Thymus (tissue), 11 donors: ENCODE results near the gene GRAMD1A. TPM values are rescaled to one million over a fixed set of nuclear protein-coding genes. Genes with fewer than 3 reads are reported as not detected.

Source experiments
- DNase-seq, 9 donors: peaks; one replicate each; pipeline ENCODE4 v3.0.0-alpha.2; 2013; ENCODE audit warnings: low spot score in 9 of 9, low read depth in 6 of 9, missing footprints in 1 of 9
- H3K27ac ChIP-seq, 2 donors: one replicate each; pipeline ENCODE4 v1.5.1; 2013; ENCODE audit warnings: control low read depth in 1 of 2, low read depth in 1 of 2, low read length in 1 of 2, mild to moderate bottlenecking in 1 of 2, moderate library complexity in 1 of 2
- H3K27me3 ChIP-seq, 2 donors: one replicate each; pipeline ENCODE4 v1.5.1; 2013; ENCODE audit warnings: low read length in 1 of 2; ENCODE audit not compliant: control insufficient read depth in 2 of 2, insufficient read depth in 1 of 2
- H3K36me3 ChIP-seq, 2 donors: one replicate each; pipeline ENCODE4 v1.5.1; 2013; ENCODE audit warnings: low read length in 1 of 2, mild to moderate bottlenecking in 1 of 2, moderate library complexity in 1 of 2; ENCODE audit not compliant: control insufficient read depth in 2 of 2, insufficient read depth in 2 of 2
- H3K4me1 ChIP-seq, 2 donors: one replicate each; pipeline ENCODE4 v1.5.1; 2013; ENCODE audit warnings: low read length in 2 of 2; ENCODE audit not compliant: control insufficient read depth in 2 of 2, insufficient read depth in 2 of 2
- H3K4me3 ChIP-seq, 2 donors: one replicate each; pipeline ENCODE4 v1.5.1; 2013; ENCODE audit warnings: low read length in 2 of 2, control low read depth in 1 of 2, mild to moderate bottlenecking in 1 of 2
- H3K9me3 ChIP-seq, 2 donors: one replicate each; pipeline ENCODE4 v1.5.1; 2013; ENCODE audit warnings: low read length in 1 of 2, mild to moderate bottlenecking in 1 of 2; ENCODE audit not compliant: control insufficient read depth in 2 of 2, insufficient read depth in 1 of 2
- WGBS: extraction: QIAGEN DNeasy Blood & Tissue Kit; methylation state at CpG from one replicate; pipeline ENCODE4 v1.1.7; 2013; 5-methylcytosine and 5-hydroxymethylcytosine counted together
- polyA plus RNA-seq: library from polyadenylated mRNA; stranded (reverse); fragments of 200-250 nt; gene quantifications from one replicate; pipeline ENCODE4 v1.2.3, GENCODE V29; 2013
- total RNA-seq: library from RNA; stranded (reverse); fragments of 120-200 nt; gene quantifications from one replicate; pipeline ENCODE4 v1.2.4, GENCODE V29; 2013
- donor health status: healthy.

Gene GRAMD1A
- total and polyA plus RNA-seq, 2 donors = 18.7 to 51.9 TPM

DNA sequence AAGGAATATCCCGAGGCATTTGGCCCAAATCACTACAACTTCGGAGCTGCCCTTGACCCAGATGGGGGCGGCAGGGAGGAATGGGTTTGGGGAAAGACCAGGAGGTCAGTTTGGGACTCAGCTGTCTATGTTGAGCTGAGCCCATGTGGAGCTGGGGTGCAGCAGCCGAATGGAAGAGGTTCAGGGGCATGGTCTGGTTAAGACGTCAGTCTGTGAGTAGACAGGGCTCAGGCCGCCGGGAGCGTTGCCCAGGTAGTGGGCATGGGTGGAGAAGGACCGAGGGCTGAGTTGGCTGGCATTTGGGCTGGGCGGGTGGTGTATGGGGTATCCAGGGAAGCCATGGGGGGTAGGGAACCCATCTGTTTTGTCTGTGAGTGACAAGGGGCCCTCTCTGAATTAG is 20.9 kb downstream of the GRAMD1A start:
- Histone ChIP-seq H3K9me3 (no peaks in the 10 kb centered on the region), H3K27ac (no peak overlapping the region), H3K4me1 (no peaks in the 10 kb centered on the region), H3K36me3 (peaks cover 85 to 91% of the 10 kb centered on the region in 2 donors), H3K27me3 (no peaks in the 10 kb centered on the region), H3K4me3 (no peak overlapping the region)
- no peak for DNase-seq
- WGBS = over 99% methylated on average over 10 of the region's 10 CpGs

DNA sequence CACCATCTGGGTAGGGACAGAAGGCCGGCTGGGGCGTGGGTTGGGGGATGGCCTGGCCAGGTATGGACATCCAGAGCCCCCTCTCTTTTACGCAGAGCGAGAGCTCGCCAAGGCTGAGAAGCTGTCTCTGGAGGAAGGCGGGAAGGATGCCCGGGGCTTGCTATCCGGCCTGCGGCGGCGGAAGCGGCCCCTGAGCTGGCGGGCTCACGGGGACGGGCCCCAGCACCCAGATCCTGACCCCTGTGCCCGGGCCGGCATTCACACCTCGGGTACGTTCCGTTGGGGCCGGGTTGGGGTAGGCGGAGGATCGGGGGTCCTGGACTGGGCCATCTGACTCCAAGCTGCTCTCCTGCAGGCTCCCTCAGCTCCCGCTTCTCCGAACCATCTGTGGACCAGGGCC is 21.5 kb downstream of the GRAMD1A start:
- WGBS = 98% methylated on average over 25 of the region's 25 CpGs
- peaks cover 86 to 94% of the 10 kb centered on the region in 2 donors for H3K36me3 ChIP-seq

DNA sequence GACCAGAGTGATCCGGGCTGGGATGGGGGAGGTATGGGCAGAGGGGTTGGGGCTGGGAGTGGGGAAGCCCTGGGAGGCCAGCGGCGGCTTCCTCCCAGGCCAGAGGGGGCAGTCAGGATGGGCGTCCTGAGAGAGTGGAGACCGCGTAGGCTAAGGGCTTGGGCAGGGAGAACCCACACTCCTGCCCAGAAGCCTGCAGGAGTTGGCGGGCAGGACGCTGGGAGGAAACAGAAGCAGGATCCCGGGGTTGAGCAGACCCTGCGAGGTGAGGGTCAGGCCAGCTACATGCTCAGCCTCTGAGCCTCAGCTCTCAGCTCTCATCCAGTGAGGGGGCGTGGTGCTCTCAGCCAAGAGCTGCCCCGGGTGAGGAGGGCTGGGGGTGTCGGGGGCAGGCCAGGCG is 22.3 kb downstream of the GRAMD1A start:
- Histone ChIP-seq H3K4me1 (no peaks in the 10 kb centered on the region), H3K36me3 (peaks cover 85 to 95% of the 10 kb centered on the region in 2 donors), H3K4me3 (no peak overlapping the region), H3K27me3 (no peaks in the 10 kb centered on the region), H3K27ac (no peak overlapping the region), H3K9me3 (no peaks in the 10 kb centered on the region)
- WGBS = 96% methylated on average over 14 of the region's 14 CpGs
- no peak for DNase-seq

More for the DNA sequence above, 21.5 kb downstream of the GRAMD1A start:
- H3K9me3 ChIP-seq = no peaks in the 10 kb centered on the region
- no peak overlapping the region for H3K27ac ChIP-seq
- no peaks in the 10 kb centered on the region for H3K27me3 ChIP-seq
- no peaks in the 10 kb centered on the region for H3K4me1 ChIP-seq
- no peak overlapping the region for H3K4me3 ChIP-seq
- no peak for DNase-seq

DNA sequence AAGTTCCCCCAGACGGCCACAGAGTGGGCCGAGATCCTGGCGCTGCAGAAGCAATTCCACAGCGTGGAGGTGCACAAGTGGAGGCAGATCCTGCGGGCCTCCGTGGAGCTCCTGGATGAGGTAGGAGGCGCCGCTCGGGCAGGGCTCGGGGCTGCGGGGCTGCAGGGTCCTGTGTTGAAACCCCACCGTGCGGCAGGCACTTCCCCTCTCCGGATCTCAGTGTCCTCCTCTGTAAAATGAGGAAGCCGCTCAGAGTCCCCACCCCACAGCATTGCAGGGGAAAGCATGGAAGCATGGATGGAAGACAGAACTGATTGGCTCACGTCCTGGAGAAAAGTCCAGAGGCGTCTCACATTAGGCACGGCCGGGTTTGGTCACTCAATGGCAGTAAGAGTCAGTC is 23.3 kb downstream of the GRAMD1A start:
- no peaks in the 10 kb centered on the region for H3K9me3 ChIP-seq
- H3K27ac ChIP-seq = no peak overlapping the region
- no peak overlapping the region for H3K4me3 ChIP-seq
- H3K4me1 ChIP-seq = no peaks in the 10 kb centered on the region
- 92% methylated on average over 19 of the region's 19 CpGs for WGBS
- no peaks in the 10 kb centered on the region for H3K27me3 ChIP-seq
- peaks cover 82 to 89% of the 10 kb centered on the region in 2 donors for H3K36me3 ChIP-seq
- no peak for DNase-seq

DNA sequence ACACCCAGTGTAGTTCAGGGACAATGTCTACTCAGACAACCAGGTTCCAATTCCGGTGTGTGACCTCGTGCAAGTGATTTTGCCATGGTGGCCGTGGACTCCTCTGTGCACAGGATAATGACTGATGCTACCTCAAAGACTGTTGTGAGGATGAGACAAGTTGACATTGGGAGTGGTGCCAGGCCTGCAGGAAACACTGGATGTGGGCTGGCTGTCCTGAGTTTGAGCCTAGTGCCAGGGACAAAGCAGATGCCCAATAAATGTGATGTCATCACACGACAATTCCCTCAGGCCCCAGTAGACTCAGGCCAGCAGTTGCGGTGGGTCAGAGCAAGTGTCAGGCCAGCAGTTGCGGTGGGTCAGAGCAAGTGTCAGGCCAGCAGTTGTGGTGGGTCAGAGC is 24.0 kb downstream of the GRAMD1A start:
- Histone ChIP-seq H3K9me3 (no peaks in the 10 kb centered on the region), H3K27ac (no peak overlapping the region), H3K27me3 (peaks cover 1 to 2% of the 10 kb centered on the region in 2 donors), H3K4me1 (no peaks in the 10 kb centered on the region), H3K4me3 (no peak overlapping the region), H3K36me3 (peaks cover 76 to 82% of the 10 kb centered on the region in 2 donors)
- WGBS = 96% methylated on average over 6 of the region's 6 CpGs
- DNase-seq = no peak

DNA sequence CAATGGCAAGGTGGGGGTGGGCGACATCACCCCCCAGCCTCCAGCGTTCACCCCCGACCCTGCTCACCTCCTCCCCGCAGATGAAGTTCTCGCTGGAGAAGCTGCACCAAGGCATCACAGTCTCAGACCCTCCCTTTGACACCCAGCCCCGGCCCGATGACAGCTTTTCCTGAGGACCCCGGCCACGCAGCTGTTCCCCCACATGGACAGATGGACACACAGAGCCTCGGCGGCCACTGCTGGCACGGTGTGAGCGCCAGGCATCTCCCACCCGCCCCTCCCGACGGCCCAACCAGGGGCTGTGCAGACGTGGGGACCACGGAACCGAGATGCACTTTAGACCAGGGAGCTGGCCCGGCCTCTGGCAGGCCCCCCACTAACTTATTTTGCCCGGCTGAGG is 25.8 kb downstream of the GRAMD1A start:
- no peaks in the 10 kb centered on the region for H3K4me1 ChIP-seq
- H3K27ac ChIP-seq = no peak overlapping the region
- H3K27me3 ChIP-seq = peaks cover 17 to 19% of the 10 kb centered on the region in 2 donors
- WGBS = 97% methylated on average over 21 of the region's 21 CpGs
- H3K9me3 ChIP-seq = no peaks in the 10 kb centered on the region
- H3K4me3 ChIP-seq = no peak overlapping the region
- H3K36me3 ChIP-seq = peaks cover 63 to 67% of the 10 kb centered on the region in 2 donors
- DNase-seq = no peak

DNA sequence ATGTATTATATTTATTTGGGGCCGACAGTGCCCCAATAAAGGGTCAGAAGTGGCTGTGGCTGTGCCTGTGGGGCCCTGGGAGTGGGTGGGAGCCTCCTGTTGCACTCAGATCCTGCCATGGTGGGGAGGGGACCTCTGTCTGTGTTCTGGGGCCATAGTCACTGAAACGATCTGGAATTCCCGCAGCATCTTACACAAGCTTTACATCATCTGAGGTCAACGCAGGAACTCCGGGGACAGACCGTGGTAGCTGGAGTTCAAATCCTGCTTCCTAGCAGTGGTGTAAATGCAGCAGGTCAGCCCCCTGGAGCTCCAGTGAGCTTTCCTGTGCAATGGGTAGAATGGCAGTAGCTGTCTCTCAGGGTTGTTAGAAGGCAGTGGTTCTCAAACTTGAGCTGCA is 26.3 kb downstream of the GRAMD1A start:
- 96% methylated on average over 6 of the region's 6 CpGs for WGBS
- no peak for DNase-seq
- H3K27ac ChIP-seq = no peak overlapping the region
- no peaks in the 10 kb centered on the region for H3K4me1 ChIP-seq
- H3K36me3 ChIP-seq = peaks cover 58 to 62% of the 10 kb centered on the region in 2 donors
- no peak overlapping the region for H3K4me3 ChIP-seq
- H3K27me3 ChIP-seq = peaks cover 22 to 23% of the 10 kb centered on the region in 2 donors
- no peaks in the 10 kb centered on the region for H3K9me3 ChIP-seq

DNA sequence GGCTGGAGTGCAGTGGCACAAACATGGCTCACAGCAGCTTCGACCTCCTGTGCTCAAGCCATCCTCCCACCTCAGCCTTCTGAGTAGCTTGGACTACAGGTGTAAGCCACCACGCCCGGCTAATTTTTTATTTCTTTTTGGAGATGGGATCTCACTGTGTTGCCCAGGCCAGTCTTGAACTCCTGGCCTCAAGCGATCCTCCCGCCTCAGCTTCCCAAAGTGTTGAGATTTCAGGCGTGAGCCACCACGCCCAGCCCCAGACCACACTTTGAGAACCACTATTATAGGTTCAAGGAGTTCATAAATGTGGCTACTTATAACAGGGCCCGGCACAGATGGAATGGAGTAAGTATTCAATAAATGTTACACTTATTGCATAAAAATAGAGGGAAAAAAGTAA is 26.9 kb downstream of the GRAMD1A start:
- H3K4me3 ChIP-seq = no peak overlapping the region
- WGBS = 96% methylated on average over 8 of the region's 8 CpGs
- no peak for DNase-seq
- H3K27ac ChIP-seq = no peak overlapping the region
- H3K36me3 ChIP-seq = peaks cover 52 to 56% of the 10 kb centered on the region in 2 donors
- H3K4me1 ChIP-seq = no peaks in the 10 kb centered on the region
- H3K27me3 ChIP-seq = peaks cover 28 to 29% of the 10 kb centered on the region in 2 donors
- H3K9me3 ChIP-seq = no peaks in the 10 kb centered on the region

DNA sequence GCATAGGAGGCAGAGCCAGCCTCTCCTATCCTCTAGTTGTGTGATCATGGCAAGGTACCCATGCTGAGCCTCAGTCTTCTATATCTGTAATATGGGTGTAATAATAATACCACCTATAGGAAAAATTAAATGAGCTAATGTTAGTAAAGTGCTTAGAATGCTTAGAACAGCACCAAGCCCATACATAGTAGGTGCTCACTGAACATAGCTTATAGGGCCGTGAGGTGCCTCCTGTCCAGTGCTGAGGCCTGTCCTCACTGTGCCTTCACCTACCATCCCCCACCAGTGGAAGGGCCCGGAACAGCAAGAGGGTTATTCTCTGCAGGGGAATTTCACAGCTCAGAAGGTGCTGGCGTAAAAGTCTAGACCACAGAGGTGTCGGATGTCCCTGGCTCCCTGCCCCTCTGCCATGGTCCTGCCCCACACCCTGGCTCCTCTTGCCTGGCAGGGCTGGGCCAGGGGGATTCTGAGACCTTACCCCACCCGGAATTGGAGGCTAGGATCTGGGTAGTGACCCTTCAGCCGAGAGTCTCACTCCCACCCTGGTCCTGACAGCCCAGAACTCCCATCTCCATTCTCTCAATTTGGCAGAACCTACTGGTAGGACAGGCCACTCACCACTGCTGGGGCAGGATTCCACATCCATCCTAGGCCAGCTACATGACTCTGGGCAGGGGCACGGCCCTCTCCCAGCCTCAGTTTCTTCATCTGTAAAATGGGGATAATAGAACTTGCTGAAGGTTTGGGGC is 27.9 kb downstream of the GRAMD1A start:
- WGBS = 93% methylated on average over 7 of the region's 7 CpGs
- Histone ChIP-seq H3K9me3 (no peaks in the 10 kb centered on the region), H3K27ac (no peak overlapping the region), H3K4me1 (no peaks in the 10 kb centered on the region), H3K27me3 (peaks cover 35 to 38% of the 10 kb centered on the region in 2 donors), H3K36me3 (peaks cover 46 to 48% of the 10 kb centered on the region in 2 donors), H3K4me3 (no peak overlapping the region)
- no peak for DNase-seq
